ENCODE results near the gene BLMH. TPM values are rescaled to one million over a fixed set of nuclear protein-coding genes. Genes with fewer than 3 reads are reported as not detected.

The BLMH gene
- total RNA-seq, 1 experiment from 2014 or later, result 25.0 TPM

GRCh38 chr17:30308406-30308805 is 16.7 kb upstream of the BLMH start:
- DNase-seq (ENCODE audit: low read depth), result no peak

- DNase-seq (ENCODE audit: low read depth), result no peak
These were observed 13.0 kb upstream of the BLMH start for GRCh38 chr17:30304778-30305177.

GRCh38 chr17:30302241-30302640 is 10.5 kb upstream of the BLMH start:
- DNase-seq (ENCODE audit: low read depth), result no peak

GRCh38 chr17:30300818-30301217 is 9.1 kb upstream of the BLMH start:
- DNase-seq (ENCODE audit: low read depth), result no peak

- no peak for DNase-seq (ENCODE audit: low read depth)
These were observed 7.3 kb upstream of the BLMH start for GRCh38 chr17:30299000-30299399.

GRCh38 chr17:30297715-30298114 is 6.0 kb upstream of the BLMH start:
- no peak for DNase-seq (ENCODE audit: low read depth)

GRCh38 chr17:30296499-30297080 is 4.8 kb upstream of the BLMH start:
- peak; percentile 36 for DNase-seq (ENCODE audit: low read depth)

- DNase-seq (ENCODE audit: low read depth), result no peak
These were observed 628 bp upstream of the BLMH start for GRCh38 chr17:30292286-30292858.

- peak; percentile 35 for DNase-seq (ENCODE audit: low read depth)
These were observed 825 bp downstream of the BLMH start for GRCh38 chr17:30290696-30291542.

GRCh38 chr17:30290077-30290476 is 1.7 kb downstream of the BLMH start:
- no peak for DNase-seq (ENCODE audit: low read depth)

GRCh38 chr17:30279156-30279555 is 12.6 kb downstream of the BLMH start:
- no peak for DNase-seq (ENCODE audit: low read depth)

GRCh38 chr17:30278032-30278431 is 13.7 kb downstream of the BLMH start:
- peak; percentile 16 for DNase-seq (ENCODE audit: low read depth)

- DNase-seq (ENCODE audit: low read depth), result no peak
These were observed 15.8 kb downstream of the BLMH start for GRCh38 chr17:30275911-30276310.

GRCh38 chr17:30274887-30275286 is 16.9 kb downstream of the BLMH start:
- DNase-seq (ENCODE audit: low read depth), result no peak

- DNase-seq (ENCODE audit: low read depth), result no peak
These were observed 18.4 kb downstream of the BLMH start for GRCh38 chr17:30273373-30273772.

- DNase-seq (ENCODE audit: low read depth), result peak; percentile 8
These were observed 20.6 kb downstream of the BLMH start for GRCh38 chr17:30271102-30271501.

- no peak for DNase-seq (ENCODE audit: low read depth)
These were observed 24.1 kb downstream of the BLMH start for GRCh38 chr17:30267625-30268024.

GRCh38 chr17:30263552-30264333 is 28.0 kb downstream of the BLMH start:
- no peak for DNase-seq (ENCODE audit: low read depth)

- DNase-seq (ENCODE audit: low read depth), result no peak
These were observed 34.8 kb downstream of the BLMH start for GRCh38 chr17:30256756-30257506.

- DNase-seq (ENCODE audit: low read depth), result no peak
These were observed 37.6 kb downstream of the BLMH start for GRCh38 chr17:30254150-30254549.

GRCh38 chr17:30253312-30253711 is 38.4 kb downstream of the BLMH start:
- DNase-seq (ENCODE audit: low read depth), result no peak

GRCh38 chr17:30251931-30252330 is 39.8 kb downstream of the BLMH start:
- no peak for DNase-seq (ENCODE audit: low read depth)

Data from RPMI7951 (cell line).